Erythroblast (primary cell): ENCODE data around the gene MOB1B.

Experiments
- GATA1 ChIP-seq: IDR thresholded peaks from 2 replicates; pipeline ENCODE4 v1.6.1; 2011; ENCODE audit warnings: low read depth, mild to moderate bottlenecking, control low read depth, low read length, moderate library complexity
- POLR2A ChIP-seq: IDR thresholded peaks from 2 replicates; pipeline ENCODE4 v1.6.1; 2011; ENCODE audit warnings: mild to moderate bottlenecking, low read length

- TF ChIP-seq POLR2A = no peak
- no peak for TF ChIP-seq GATA1
Observed at GRCh38 chr4:71025654-71026053, 123.5 kb downstream of the MOB1B start.
